HepG2 (cell line): Measurements from ENCODE around the gene HSPA1A. TPM values are rescaled to one million over a fixed set of nuclear protein-coding genes. Genes with fewer than 3 reads are reported as not detected.
A peak's percentile ranks its signal among the peaks of the same experiment; 100 is the strongest.

ENCODE experiments used
- DMAP1 ChIP-seq: IDR thresholded peaks from 2 replicates; pipeline ENCODE4 v1.6.1; 2016
- HOXA9 ChIP-seq: sonication (generic); formaldehyde crosslinking; IDR thresholded peaks from 2 replicates; pipeline ENCODE4 v1.8.1; 2022; ENCODE audit warnings: missing genetic modification reagents, mild to moderate bottlenecking, moderate library complexity, borderline replicate concordance
- NCOR1 ChIP-seq: fragments of 200-600 bp; sonication (generic); IDR thresholded peaks from 2 replicates; pipeline ENCODE4 v1.7.0; 2017; ENCODE audit warnings: antibody characterized with exemption, low read length, borderline replicate concordance
- REPIN1 ChIP-seq: sonication (generic); formaldehyde crosslinking; IDR thresholded peaks from 2 replicates; pipeline ENCODE4 v1.8.0; 2022; ENCODE audit warnings: missing genetic modification reagents, low read depth, mild to moderate bottlenecking, borderline replicate concordance
- TAF1 ChIP-seq: sonication (generic); formaldehyde crosslinking; IDR thresholded peaks from 2 replicates; pipeline ENCODE4 v1.4.0; 2020; ENCODE audit warnings: missing genetic modification reagents
- THYN1 ChIP-seq: sonication (generic); formaldehyde crosslinking; IDR thresholded peaks from 2 replicates; pipeline ENCODE4 v1.8.1; 2023; ENCODE audit warnings: low read depth, mild to moderate bottlenecking, moderate library complexity, missing genetic modification reagents, borderline replicate concordance
- ZNF10 ChIP-seq: sonication (generic); formaldehyde crosslinking; IDR thresholded peaks from 2 replicates; pipeline ENCODE4 v1.4.0; 2020; ENCODE audit warnings: mild to moderate bottlenecking, low read depth, missing genetic modification reagents, borderline replicate concordance
- polyA plus RNA-seq, 8 experiments: library from polyadenylated mRNA; depleted of rRNA in 3 of 8; stranded (reverse) in 7 of 8; unstranded in 1 of 8; fragments of >200 nt; fragmentation: Illumina TruSeq in 4 of 8; extraction: Trizol in 4 of 8; gene quantifications; 2 replicates each; pipeline versions ENCODE4 v1.2.1 to v1.2.3, GENCODE V29; 2011 to 2016; ENCODE audit warnings: low read depth in 4 of 8, missing spikeins in 1 of 8, mixed read lengths in 1 of 8; ENCODE audit not compliant: insufficient read depth in 1 of 8
- total RNA-seq, 5 experiments: library from RNA; depleted of rRNA; stranded (reverse); fragments of >200 nt; fragmentation: Illumina TruSeq; extraction: Trizol; gene quantifications; 2 replicates each; pipeline ENCODE4 v1.2.3, GENCODE V29; 2016; ENCODE audit warnings: low read depth in 1 of 5
- TF ChIP-seq, protein P1 (sequence below): IDR thresholded peaks from 2 replicates; pipeline ENCODE4 v1.6.1; 2012; ENCODE audit warnings: low read length, improper control_type of control experiment
- TF ChIP-seq, protein P2 (sequence below): sonication (generic); formaldehyde crosslinking; IDR thresholded peaks from one replicate; pipeline ENCODE4 v1.5.1; 2020; ENCODE audit warnings: mild to moderate bottlenecking, missing genetic modification reagents; ENCODE audit errors: not compliant biosample characterization
- TF ChIP-seq, protein P3 (sequence below): sonication (generic); formaldehyde crosslinking; conservative IDR thresholded peaks from 2 replicates; pipeline ENCODE4 v1.4.0; 2020; ENCODE audit warnings: missing genetic modification reagents

The HSPA1A gene
- total and polyA plus RNA-seq, 2 of the 13 experiments (the other 11 are each of a cell fraction or from before 2014, with no cell fraction given), result 44.5 to 85.0 TPM

DNA sequence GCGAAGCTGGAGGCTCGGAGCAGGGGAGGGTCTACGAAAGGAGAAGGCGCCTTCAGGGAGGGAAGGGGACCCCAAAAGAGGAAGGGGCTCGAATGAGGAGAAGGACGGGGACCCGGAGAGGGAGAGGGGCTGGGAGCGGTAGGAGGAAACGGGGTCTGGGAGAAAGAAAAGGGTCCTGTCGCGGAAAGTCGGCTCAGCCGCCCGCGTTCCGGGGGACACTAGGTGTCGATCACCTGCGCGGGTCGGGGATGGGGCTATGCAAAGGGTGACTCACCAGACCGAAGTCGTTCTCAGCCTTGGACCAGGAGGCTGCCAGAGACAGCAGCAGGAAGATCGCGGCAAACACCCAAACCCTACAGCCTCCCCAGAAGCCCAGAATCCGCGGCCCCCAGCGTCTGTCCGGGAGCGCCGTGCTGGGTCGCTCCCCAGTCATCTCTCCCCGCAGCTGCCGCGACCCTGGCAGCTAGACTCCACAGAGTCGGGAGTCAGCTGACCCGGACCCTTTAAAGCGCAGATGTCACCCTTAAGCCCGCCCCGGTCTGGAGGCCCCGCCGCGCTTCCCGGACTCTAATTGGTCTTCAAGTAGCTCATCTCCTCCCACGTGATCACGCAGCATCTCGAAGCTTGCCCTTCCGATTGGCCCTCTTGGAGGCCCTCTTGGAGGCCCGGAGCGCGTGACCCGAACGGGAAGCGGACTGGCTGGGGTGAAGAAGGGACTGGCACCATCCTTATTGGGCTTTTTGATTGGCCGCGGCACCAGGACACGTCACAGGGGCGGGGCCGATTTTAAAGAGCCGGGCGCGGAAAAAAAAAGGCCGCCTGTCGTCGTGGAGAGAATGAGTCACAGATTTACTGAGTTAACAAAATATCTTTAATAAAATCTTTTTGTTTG, 47.2 kb downstream of the HSPA1A start, which contains the start of gene NEU1 (continued):
- TF ChIP-seq, protein P1, sequence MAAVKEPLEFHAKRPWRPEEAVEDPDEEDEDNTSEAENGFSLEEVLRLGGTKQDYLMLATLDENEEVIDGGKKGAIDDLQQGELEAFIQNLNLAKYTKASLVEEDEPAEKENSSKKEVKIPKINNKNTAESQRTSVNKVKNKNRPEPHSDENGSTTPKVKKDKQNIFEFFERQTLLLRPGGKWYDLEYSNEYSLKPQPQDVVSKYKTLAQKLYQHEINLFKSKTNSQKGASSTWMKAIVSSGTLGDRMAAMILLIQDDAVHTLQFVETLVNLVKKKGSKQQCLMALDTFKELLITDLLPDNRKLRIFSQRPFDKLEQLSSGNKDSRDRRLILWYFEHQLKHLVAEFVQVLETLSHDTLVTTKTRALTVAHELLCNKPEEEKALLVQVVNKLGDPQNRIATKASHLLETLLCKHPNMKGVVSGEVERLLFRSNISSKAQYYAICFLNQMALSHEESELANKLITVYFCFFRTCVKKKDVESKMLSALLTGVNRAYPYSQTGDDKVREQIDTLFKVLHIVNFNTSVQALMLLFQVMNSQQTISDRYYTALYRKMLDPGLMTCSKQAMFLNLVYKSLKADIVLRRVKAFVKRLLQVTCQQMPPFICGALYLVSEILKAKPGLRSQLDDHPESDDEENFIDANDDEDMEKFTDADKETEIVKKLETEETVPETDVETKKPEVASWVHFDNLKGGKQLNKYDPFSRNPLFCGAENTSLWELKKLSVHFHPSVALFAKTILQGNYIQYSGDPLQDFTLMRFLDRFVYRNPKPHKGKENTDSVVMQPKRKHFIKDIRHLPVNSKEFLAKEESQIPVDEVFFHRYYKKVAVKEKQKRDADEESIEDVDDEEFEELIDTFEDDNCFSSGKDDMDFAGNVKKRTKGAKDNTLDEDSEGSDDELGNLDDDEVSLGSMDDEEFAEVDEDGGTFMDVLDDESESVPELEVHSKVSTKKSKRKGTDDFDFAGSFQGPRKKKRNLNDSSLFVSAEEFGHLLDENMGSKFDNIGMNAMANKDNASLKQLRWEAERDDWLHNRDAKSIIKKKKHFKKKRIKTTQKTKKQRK, result no peak
- TF ChIP-seq TAF1 (CRISPR knock-in tag) (peak; percentile 99), ZNF10 (CRISPR knock-in tag) (no peak), NCOR1 (peak; percentile 43; the same call in 1 of the 2 replicates), DMAP1 (CRISPR knock-in tag) (peak; percentile 31; the same call in 1 of the 2 replicates), THYN1 (CRISPR knock-in tag) (no peak), REPIN1 (peak; percentile 94), HOXA9 (CRISPR knock-in tag) (no peak)
- TF ChIP-seq, protein P2, sequence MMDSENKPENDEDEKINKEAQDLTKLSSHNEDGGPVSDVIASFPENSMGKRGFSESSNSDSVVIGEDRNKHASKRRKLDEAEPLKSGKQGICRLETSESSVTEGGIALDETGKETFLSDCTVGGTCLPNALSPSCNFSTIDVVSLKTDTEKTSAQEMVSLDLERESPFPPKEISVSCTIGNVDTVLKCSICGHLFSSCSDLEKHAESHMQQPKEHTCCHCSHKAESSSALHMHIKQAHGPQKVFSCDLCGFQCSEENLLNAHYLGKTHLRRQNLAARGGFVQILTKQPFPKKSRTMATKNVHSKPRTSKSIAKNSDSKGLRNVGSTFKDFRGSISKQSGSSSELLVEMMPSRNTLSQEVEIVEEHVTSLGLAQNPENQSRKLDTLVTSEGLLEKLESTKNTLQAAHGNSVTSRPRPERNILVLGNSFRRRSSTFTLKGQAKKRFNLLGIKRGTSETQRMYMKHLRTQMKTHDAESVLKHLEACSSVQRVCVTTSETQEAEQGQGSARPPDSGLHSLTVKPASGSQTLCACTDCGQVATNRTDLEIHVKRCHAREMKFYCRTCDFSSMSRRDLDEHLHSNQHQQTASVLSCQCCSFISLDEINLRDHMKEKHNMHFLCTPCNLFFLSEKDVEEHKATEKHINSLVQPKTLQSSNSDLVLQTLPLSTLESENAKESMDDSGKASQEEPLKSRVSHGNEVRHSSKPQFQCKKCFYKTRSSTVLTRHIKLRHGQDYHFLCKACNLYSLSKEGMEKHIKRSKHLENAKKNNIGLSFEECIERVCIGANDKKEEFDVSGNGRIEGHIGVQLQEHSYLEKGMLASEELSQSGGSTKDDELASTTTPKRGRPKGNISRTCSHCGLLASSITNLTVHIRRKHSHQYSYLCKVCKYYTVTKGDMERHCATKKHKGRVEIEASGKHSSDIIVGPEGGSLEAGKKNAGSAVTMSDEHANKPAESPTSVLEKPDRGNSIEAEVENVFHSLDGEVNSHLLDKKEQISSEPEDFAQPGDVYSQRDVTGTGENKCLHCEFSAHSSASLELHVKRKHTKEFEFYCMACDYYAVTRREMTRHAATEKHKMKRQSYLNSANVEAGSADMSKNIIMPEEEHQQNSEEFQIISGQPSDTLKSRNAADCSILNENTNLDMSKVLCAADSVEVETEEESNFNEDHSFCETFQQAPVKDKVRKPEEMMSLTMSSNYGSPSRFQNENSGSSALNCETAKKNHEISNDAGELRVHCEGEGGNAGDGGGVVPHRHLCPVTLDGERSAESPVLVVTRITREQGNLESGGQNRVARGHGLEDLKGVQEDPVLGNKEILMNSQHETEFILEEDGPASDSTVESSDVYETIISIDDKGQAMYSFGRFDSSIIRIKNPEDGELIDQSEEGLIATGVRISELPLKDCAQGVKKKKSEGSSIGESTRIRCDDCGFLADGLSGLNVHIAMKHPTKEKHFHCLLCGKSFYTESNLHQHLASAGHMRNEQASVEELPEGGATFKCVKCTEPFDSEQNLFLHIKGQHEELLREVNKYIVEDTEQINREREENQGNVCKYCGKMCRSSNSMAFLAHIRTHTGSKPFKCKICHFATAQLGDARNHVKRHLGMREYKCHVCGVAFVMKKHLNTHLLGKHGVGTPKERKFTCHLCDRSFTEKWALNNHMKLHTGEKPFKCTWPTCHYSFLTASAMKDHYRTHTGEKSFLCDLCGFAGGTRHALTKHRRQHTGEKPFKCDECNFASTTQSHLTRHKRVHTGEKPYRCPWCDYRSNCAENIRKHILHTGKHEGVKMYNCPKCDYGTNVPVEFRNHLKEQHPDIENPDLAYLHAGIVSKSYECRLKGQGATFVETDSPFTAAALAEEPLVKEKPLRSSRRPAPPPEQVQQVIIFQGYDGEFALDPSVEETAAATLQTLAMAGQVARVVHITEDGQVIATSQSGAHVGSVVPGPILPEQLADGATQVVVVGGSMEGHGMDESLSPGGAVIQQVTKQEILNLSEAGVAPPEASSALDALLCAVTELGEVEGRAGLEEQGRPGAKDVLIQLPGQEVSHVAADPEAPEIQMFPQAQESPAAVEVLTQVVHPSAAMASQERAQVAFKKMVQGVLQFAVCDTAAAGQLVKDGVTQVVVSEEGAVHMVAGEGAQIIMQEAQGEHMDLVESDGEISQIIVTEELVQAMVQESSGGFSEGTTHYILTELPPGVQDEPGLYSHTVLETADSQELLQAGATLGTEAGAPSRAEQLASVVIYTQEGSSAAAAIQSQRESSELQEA (CRISPR knock-in tag), result peak; percentile 37
- TF ChIP-seq, protein P3, sequence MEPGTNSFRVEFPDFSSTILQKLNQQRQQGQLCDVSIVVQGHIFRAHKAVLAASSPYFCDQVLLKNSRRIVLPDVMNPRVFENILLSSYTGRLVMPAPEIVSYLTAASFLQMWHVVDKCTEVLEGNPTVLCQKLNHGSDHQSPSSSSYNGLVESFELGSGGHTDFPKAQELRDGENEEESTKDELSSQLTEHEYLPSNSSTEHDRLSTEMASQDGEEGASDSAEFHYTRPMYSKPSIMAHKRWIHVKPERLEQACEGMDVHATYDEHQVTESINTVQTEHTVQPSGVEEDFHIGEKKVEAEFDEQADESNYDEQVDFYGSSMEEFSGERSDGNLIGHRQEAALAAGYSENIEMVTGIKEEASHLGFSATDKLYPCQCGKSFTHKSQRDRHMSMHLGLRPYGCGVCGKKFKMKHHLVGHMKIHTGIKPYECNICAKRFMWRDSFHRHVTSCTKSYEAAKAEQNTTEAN (CRISPR knock-in tag), result peak; percentile 87
